Fibroblast of skin of left quadriceps (primary cell): Measurements from ENCODE around the gene KCNJ1.

Experiments used
- DNase-seq, 2 experiments: peaks; one replicate each; pipeline ENCODE4 v3.0.0-alpha.2; 2013; ENCODE audit warnings: low read depth in 2 of 2

The KCNJ1 gene

DNA sequence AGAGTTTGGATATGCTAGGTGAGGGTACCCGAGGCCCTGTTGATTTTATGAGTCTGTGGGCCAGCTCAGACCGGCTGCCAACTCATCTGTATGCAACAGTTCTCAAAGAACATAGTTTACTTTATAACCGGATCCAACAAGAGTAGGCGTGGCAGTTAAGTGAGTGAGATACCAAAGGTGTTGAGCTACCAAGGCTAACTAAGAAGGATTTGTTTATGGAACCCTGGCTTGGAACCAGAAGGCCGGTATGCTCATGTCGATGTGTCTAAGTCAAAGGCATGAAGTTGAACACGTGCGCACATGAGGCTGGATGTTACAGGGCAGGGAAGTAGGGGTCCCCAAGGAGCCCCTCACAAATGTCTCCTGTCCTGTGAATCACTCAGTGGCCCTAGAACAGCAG, at the start of gene KCNJ1:
TSS of gene KCNJ1 (minus strand) at position 20 of the 400 bp plus-strand sequence. CDS start 27,053 bp downstream, outside the sequence.
- no peak for DNase-seq

DNA sequence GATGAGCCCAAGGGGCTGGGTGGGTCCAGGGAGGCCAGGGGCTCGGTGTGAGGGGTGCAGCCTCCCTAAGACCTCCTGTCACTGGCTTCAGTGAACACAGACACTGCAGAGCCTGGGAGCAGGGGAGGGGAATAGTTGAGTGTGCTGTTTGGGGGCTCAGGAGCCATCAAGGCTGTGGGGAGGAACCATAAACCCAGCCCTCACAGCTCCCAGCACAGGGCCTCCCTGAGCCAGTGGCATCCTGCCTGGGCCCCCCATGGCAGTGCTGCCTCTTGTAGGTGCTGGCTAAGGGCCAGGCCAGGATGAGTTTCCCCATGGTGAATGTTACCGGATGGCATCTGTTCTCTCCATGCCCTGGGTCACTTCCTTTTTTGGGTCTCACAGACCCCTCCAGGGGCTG, 49.6 kb upstream of the KCNJ1 start:
- no peak for DNase-seq

GRCh38 chr11:128916037-128916572, 49.0 kb upstream of the KCNJ1 start:
- no peak for DNase-seq

DNA sequence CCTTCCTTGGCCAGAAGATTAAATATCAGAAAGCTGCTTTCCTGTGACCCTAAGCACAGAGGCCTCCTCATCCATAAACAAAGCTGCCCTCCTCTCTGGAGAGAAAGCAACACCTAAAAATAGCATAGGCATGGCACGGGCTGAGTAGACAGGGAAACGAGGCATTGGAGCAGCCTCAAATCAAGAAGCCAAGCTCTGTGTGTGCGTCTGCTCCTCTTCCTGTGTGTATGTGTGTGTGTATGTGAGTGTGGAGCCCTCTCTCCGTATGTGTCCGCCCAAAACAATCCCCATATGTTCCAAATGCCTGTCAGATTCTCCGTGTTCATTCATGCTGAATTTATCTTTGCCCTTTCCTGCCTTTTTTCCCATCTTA, 48.0 kb upstream of the KCNJ1 start:
- no peak for DNase-seq

GRCh38 chr11:128914216-128915148, 47.4 kb upstream of the KCNJ1 start:
- DNase-seq, result no peak

- no peak for DNase-seq
These were observed 46.7 kb upstream of the KCNJ1 start for GRCh38 chr11:128913806-128914205.

DNA sequence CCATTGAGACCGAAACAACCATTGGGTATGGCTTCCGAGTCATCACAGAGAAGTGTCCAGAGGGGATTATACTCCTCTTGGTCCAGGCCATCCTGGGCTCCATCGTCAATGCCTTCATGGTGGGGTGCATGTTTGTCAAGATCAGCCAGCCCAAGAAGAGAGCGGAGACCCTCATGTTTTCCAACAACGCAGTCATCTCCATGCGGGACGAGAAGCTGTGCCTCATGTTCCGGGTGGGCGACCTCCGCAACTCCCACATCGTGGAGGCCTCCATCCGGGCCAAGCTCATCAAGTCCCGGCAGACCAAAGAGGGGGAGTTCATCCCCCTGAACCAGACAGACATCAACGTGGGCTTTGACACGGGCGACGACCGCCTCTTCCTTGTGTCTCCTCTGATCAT, 44.6 kb upstream of the KCNJ1 start:
- no peak for DNase-seq

DNA sequence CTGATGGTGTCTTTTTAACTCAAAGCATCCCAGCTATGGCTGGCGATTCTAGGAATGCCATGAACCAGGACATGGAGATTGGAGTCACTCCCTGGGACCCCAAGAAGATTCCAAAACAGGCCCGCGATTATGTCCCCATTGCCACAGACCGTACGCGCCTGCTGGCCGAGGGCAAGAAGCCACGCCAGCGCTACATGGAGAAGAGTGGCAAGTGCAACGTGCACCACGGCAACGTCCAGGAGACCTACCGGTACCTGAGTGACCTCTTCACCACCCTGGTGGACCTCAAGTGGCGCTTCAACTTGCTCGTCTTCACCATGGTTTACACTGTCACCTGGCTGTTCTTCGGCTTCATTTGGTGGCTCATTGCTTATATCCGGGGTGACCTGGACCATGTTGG, 44.1 kb upstream of the KCNJ1 start:
- DNase-seq, result no peak

DNA sequence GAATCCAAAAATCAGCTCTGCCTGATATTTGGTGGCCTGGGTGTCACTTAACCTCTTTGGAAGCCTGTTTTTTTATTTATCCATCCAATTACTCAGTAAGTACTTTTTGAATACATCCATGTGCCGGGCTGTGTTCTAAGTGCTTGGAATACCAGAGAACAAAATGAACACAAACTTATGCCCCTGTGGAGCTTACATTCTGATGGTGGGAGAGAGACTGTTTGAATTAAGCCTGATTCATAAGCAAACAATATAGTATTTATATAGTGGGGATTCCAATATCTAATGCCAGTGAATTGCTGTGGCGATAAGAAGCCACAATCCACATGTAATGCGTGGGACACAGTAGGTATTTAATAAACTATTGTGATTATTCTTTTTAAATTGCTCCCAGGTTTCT, 43.5 kb upstream of the KCNJ1 start:
- DNase-seq, result no peak

- DNase-seq, result no peak
These were observed 42.5 kb upstream of the KCNJ1 start for GRCh38 chr11:128909438-128910125.

DNA sequence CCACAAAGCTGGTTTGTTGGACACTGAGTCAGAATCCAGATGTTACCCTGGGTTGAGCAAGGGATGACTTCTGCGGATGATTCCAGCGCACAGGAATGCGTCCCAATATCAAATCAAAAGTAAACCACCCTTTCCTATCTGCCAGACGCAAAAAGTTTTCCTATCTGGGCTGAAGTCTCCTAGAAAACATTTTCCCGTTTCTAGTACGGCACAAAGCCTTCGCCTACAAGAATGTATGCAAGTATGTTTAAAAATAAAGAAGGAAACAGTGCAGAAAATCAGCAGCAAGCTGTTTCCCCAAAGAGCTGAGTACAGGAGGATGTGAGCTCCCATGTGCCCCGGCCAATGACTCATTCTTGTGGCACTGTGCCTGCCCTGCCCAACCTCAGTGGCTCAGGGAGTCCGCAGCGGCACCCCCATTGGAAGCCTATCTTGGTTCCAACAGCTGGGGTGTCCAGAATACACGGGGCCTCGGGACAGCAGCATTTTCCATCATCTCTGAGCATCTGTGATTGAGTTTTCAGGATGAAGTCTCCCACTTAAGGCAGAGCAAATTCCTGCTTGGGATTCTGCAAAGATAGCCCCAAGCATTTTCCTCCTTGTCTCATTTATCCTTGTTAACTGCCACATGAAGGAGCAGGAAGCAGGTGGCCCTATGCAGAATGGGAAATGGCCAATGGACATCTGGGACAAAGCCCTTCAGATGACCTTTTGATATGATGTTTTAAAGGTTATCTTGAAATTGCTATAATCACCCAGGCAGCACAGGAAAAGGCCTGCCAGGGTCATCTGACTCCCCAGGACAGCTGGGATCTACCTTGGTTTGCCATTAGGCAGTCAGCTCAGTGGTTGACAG, 41.5 kb upstream of the KCNJ1 start:
- peak; percentile 25 to 30 for DNase-seq

GRCh38 chr11:128907585-128907984, 40.5 kb upstream of the KCNJ1 start:
- DNase-seq, result no peak

DNA sequence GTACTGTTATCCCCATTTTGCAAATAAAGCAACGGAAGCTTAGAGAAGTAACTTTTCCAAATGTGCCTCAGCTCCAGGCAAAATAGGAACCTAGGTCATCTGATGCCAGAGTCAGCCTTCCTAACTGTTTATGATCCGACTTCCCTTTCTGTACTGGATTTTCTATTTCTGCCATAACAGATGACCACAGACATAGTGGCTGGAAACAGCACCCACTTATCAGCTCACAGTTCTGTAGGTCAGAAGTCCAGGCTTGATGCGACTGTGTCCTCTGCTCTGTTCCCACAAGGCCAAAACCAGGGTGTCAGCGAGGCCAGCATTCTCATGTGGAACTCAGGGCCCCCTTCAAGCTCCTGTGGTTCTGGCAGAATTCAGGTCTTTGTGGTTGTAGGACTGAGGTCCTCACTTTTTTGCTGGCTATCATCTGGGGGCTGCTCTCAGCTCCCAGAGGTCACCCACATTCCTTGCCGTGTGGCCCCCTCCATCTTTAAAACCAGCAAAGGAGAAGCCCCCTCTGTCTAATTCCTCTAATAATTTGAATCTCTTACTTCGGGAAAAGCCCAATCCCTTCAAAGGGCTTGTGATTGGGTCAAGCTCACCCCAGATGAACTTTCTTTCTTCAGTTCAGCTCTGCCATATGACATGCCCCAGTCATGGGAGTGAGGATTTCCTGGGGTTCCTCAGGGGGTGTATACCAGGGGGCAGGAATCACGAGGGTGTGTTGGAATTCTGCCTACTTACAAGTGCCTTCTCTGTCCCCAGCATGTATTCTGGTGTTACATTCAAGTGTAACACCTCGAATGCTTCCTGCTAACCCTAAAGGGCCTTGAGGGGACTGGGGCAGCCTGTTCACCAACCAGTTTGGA, 39.3 kb upstream of the KCNJ1 start:
- DNase-seq, result no peak

DNA sequence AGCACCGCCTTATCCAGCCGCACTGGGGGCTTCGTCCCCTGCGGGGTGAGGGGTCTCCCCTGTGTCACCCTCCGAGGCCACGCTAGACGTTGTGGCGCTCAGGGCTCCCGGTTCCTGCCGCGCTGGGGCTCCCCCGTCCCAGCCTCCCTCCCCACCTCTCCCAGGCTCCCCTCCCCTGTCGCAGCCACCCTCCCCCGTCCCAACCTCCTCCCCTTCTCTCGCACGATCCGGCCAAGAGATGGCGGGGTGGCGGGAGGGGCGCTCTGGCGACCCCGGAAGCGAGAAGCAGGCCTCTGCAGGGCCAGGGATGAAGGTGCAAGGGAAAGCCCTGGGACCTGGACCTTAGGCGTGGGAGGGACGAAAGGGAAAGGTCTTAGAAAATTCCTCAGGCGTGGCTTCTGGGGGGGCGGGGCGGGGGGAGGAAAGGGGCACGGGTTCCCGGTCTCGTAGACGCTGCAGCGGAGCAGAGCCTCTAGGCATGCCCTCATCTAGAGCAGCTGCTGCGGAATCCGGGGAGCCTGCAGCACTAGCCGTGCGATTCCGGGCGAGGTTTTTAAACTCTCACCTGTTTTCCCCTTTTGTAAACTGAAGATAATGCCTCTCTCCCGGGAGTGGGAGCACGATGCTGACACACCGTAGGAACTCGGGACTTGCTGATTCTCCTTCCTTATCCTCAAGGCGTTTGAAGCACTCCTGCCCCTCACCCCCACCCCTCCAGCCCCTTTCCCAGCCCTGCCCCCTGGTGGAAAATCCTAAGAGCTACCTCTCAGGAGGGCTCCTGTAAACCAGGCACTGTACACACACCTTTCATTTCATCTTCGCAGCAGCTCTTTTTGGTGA, 38.5 kb upstream of the KCNJ1 start:
- DNase-seq, result no peak

DNA sequence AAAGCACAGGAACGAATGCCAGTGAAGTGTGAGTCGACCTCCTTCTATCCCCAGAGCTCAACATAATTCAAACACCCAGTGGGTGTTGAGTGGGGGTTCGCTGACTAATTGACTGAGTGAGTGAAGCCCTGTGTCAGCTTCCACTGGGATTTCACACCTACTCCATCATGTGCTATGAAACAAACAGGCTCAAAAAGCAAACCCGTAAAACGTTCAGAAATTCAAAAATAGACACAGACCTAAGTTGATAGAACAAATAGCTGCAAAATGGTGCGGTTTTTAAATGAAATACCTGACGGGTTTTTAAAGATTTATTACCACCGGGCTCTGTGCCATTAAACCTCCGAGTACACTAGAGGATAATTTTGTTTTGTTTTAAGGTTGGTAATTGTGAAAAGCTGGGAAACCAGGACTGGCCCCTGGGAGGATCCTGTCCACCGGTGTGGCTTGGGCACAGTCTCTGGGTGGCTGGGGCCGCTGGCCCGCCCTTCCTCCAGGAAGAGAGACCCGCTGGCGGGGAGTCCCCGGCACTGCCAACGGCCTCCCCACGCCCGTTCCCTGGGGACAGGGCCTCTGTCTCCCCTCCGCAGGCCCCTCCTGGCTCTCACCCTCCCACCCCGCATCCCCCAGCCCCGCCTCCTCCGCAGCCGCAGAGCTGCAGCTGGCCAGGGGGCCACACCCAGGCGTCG, 37.7 kb upstream of the KCNJ1 start:
- DNase-seq, result peak; percentile 70 to 72

DNA sequence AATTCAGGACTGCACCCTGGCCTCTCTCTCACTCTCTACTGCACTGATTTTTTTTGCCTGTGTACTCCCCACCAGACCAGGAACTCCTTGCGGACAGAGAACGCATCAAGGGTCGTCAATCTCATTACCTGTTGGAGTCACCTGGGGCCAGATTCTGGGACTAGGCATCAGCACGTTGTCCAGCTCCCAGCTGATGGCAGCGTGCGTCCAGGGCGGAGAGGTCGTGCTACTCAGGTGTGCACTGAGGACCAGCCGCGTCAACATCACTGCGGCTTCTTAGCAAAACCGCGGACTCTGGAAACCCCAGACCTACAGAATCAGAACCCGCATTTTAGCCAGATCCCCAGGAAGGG, 37.2 kb upstream of the KCNJ1 start:
- no peak for DNase-seq

DNA sequence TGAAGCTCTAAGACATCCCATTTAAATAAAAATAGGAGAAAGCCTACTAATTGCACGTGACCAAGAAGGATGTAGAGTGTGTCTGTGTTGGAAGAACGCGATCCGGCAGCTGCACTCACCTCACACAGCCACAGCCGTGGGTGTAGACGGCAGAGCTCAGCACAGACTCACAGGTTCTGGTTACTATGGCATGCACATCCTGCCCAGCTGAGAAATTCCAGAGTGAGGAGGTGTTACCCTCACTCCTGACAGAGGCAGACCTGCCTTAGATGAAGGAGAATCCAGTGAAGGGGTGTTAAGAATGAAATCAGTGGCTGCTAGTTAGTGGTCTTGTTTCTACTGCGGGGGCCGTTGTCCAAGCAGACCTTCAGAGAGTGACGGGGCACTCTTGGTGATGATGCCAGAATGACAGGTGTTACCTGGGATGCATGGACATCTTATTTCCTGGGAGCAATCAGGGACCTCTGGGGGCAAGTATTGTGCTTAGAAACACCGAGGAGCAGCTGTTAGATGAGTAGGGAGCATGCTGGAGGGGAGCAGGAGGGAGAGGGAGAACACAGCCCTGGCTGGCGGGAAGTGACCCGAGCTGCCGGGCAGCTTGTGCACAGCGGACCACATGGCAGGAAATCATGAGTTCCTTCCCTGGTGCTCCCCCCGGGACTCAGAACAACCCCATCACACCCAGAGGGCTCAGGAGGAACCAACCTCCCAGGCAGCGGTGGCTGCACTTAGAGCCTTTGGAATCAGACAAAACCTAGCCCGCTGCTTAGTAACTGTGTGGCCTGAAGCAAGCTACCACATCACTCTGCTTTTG, 36.4 kb upstream of the KCNJ1 start:
- DNase-seq, result no peak

DNA sequence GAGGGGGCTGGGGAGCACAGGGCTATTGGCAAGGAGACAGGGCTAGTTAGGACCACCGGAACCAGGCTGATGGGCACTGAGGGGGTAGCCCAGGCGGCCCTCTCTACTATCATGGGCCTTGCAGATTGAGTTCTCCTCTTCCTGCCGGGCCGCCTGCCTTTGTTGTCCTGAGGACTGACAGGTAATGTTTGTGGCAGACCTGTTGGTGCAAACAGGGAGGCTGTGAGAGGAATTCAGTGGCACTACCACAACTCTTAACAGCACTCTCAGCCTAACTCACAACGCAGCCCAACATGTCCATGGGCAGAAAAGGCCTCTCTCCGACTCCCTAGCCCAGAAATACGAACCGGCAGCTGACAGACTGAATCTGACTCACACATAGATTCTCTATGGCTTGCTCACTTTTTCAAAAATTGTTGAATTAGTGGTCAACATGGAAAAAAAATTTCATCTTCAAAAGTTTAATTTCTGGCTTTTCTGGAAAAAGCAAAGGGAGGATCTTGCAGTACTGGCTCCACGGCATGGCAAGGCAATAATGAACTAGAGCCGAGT, 35.5 kb upstream of the KCNJ1 start:
- peak in 1 of 2 experiments; percentile 20 for DNase-seq
